ENCODE results near the gene HIGD2A.

- peak in 1 of 2 experiments; percentile 78 for TF ChIP-seq CTCF (conservative IDR thresholded peaks at IDR 0.05; ENCODE audit: low read depth in 2 of 2)
- TF ChIP-seq EZH2phosphoT487 (IDR thresholded peaks at IDR 0.05; ENCODE audit: unreplicated experiment), result no peak
- TF ChIP-seq EZH2 (IDR thresholded peaks at IDR 0.05; ENCODE audit: low read depth, unreplicated experiment), result no peak
- TF ChIP-seq POLR2AphosphoS5 (IDR thresholded peaks at IDR 0.05; ENCODE audit: low read depth), result 0 out of 2 replicates have a peak, but pooled peaks have one; percentile 27
- TF ChIP-seq REST (IDR thresholded peaks at IDR 0.05; ENCODE audit: unreplicated experiment), result no peak
- TF ChIP-seq JUNB (IDR thresholded peaks at IDR 0.05; ENCODE audit: unreplicated experiment), result no peak
- no peak for TF ChIP-seq ZNF331 (CRISPR knock-in tag; IDR thresholded peaks at IDR 0.05; ENCODE audit: low read depth)
- peak; percentile 97 for TF ChIP-seq CREB1 (CRISPR knock-in tag; IDR thresholded peaks at IDR 0.05; ENCODE audit: low read depth)
- no peak for TF ChIP-seq NANOG (IDR thresholded peaks at IDR 0.05; ENCODE audit: borderline replicate concordance)
Measured at GRCh38 chr5:176415952-176416924, 27.7 kb downstream of the HIGD2A start, which contains the start of gene CLTB.

Measured in GM23338 (cell line).